Mesendoderm (in vitro differentiated cells): ENCODE measurements around the gene ZNF470.

ENCODE experiments used
- DNase-seq: peaks from one replicate; pipeline ENCODE4 v3.0.0; 2013
- H2AK5ac ChIP-seq: 2 replicates; pipeline ENCODE4 v1.6.1; 2013; ENCODE audit warnings: low read length, inconsistent platforms
- H2BK120ac ChIP-seq: 2 replicates; pipeline ENCODE4 v1.6.1; 2013; ENCODE audit warnings: low read depth, mild to moderate bottlenecking, low read length, moderate library complexity, mixed read lengths
- H2BK15ac ChIP-seq: replicated peaks from 2 replicates; pipeline ENCODE4 v1.6.1; 2013; ENCODE audit warnings: low read depth, mild to moderate bottlenecking, moderate library complexity
- H2BK5ac ChIP-seq: 2 replicates; pipeline ENCODE4 v1.6.1; 2013; ENCODE audit warnings: low read length, inconsistent platforms
- H3K18ac ChIP-seq: 2 replicates; pipeline ENCODE4 v1.6.1; 2013; ENCODE audit warnings: mild to moderate bottlenecking, low read length, mixed read lengths
- H3K23ac ChIP-seq: one replicate; pipeline ENCODE4 v1.6.1; 2013; ENCODE audit warnings: low read length
- H3K27ac ChIP-seq: 2 replicates; pipeline ENCODE4 v1.5.1; 2013; ENCODE audit warnings: low read depth, mild to moderate bottlenecking, inconsistent platforms, low read length, moderate library complexity
- H3K27me3 ChIP-seq: 2 replicates; pipeline ENCODE4 v1.6.1; 2013; ENCODE audit warnings: low read length, control low read depth, mild to moderate bottlenecking, inconsistent platforms; ENCODE audit not compliant: insufficient read depth, poor library complexity
- H3K36me3 ChIP-seq: 2 replicates; pipeline ENCODE4 v1.6.1; 2013; ENCODE audit warnings: low read length, inconsistent platforms; ENCODE audit not compliant: control insufficient read depth, insufficient read depth
- H3K4ac ChIP-seq: one replicate; pipeline ENCODE4 v1.6.1; 2013; ENCODE audit warnings: low read depth, mild to moderate bottlenecking, low read length, moderate library complexity
- H3K4me1 ChIP-seq: 2 replicates; pipeline ENCODE4 v1.6.1; 2013; ENCODE audit warnings: low read depth, low read length, inconsistent platforms; ENCODE audit not compliant: control insufficient read depth
- H3K4me2 ChIP-seq: 2 replicates; pipeline ENCODE4 v1.6.1; 2013; ENCODE audit warnings: low read length
- H3K4me3 ChIP-seq: 2 replicates; pipeline ENCODE4 v1.5.1; 2013; ENCODE audit warnings: mild to moderate bottlenecking, low read length
- H3K56ac ChIP-seq: one replicate; pipeline ENCODE4 v1.6.1; 2013; ENCODE audit warnings: low read length
- H3K79me1 ChIP-seq: 2 replicates; pipeline ENCODE4 v1.6.1; 2013; ENCODE audit warnings: low read length, inconsistent platforms
- H3K79me2 ChIP-seq: 2 replicates; pipeline ENCODE4 v1.6.1; 2013; ENCODE audit warnings: mild to moderate bottlenecking, low read length; ENCODE audit not compliant: control insufficient read depth, insufficient read depth
- H3K9ac ChIP-seq: 2 replicates; pipeline ENCODE4 v1.6.1; 2013; ENCODE audit warnings: low read length, inconsistent platforms
- H4K5ac ChIP-seq: one replicate; pipeline ENCODE4 v1.6.1; 2013; ENCODE audit warnings: low read length
- H4K8ac ChIP-seq: one replicate; pipeline ENCODE4 v1.6.1; 2013; ENCODE audit warnings: low read depth, mild to moderate bottlenecking, control low read depth, low read length, moderate library complexity
- WGBS: extraction: QIAGEN DNeasy Blood & Tissue Kit; methylation state at CpG from one replicate; pipeline ENCODE4 v1.1.7; 2013; ENCODE audit warnings: low lambda C conversion rate, missing lambda C conversion rate; ENCODE audit not compliant: insufficient coverage; ENCODE audit errors: extremely low coverage; 5-methylcytosine and 5-hydroxymethylcytosine counted together

Gene ZNF470

GRCh38 chr19:56612737-56613136 is 45.5 kb downstream of the ZNF470 start:
- H3K4me1 ChIP-seq = no peaks in the 10 kb centered on the region
- no peak overlapping the region for H2BK5ac ChIP-seq
- H3K36me3 ChIP-seq = no peaks in the 10 kb centered on the region
- H3K23ac ChIP-seq = no peak overlapping the region
- H3K56ac ChIP-seq = no peak overlapping the region
- H3K4ac ChIP-seq = no peak overlapping the region
- peaks cover 5% of the 10 kb centered on the region for H3K79me2 ChIP-seq
- H3K9ac ChIP-seq = no peak overlapping the region
- H2BK120ac ChIP-seq = no peak overlapping the region
- H3K27me3 ChIP-seq = no peaks in the 10 kb centered on the region
- WGBS = no CpG with 5 or more reads among the region's 2 CpGs
- H4K8ac ChIP-seq = no peak overlapping the region
- H3K4me2 ChIP-seq = no peak overlapping the region
- peaks cover 16% of the 10 kb centered on the region for H3K79me1 ChIP-seq
- H2AK5ac ChIP-seq = no peak overlapping the region
- H3K4me3 ChIP-seq = no peak overlapping the region
- DNase-seq = peak; percentile 7
- no peak overlapping the region for H4K5ac ChIP-seq
- no peak overlapping the region for H2BK15ac ChIP-seq
- H3K27ac ChIP-seq = no peak overlapping the region
- no peak overlapping the region for H3K18ac ChIP-seq

- no peak for DNase-seq
- H4K5ac ChIP-seq = no peak overlapping the region
- no peak overlapping the region for H3K4ac ChIP-seq
- no peak overlapping the region for H4K8ac ChIP-seq
- H2BK5ac ChIP-seq = no peak overlapping the region
- WGBS = no CpG with 5 or more reads among the region's 5 CpGs
- no peak overlapping the region for H3K9ac ChIP-seq
- no peak overlapping the region for H3K27ac ChIP-seq
- no peak overlapping the region for H2BK120ac ChIP-seq
- no peaks in the 10 kb centered on the region for H3K27me3 ChIP-seq
- no peaks in the 10 kb centered on the region for H3K36me3 ChIP-seq
- no peak overlapping the region for H2AK5ac ChIP-seq
- peaks cover 5% of the 10 kb centered on the region for H3K79me2 ChIP-seq
- H3K23ac ChIP-seq = no peak overlapping the region
- no peak overlapping the region for H3K56ac ChIP-seq
- no peak overlapping the region for H3K4me2 ChIP-seq
- no peak overlapping the region for H2BK15ac ChIP-seq
- H3K79me1 ChIP-seq = peaks cover 13% of the 10 kb centered on the region
- no peaks in the 10 kb centered on the region for H3K4me1 ChIP-seq
- no peak overlapping the region for H3K18ac ChIP-seq
- no peak overlapping the region for H3K4me3 ChIP-seq
Observed at GRCh38 chr19:56613639-56614038, 46.4 kb downstream of the ZNF470 start.

GRCh38 chr19:56617531-56617930 is 50.3 kb downstream of the ZNF470 start:
- Histone ChIP-seq H3K18ac (no peak overlapping the region), H3K56ac (no peak overlapping the region), H2BK15ac (no peak overlapping the region), H3K4me1 (no peaks in the 10 kb centered on the region), H2BK120ac (no peak overlapping the region), H3K79me2 (peaks cover 4% of the 10 kb centered on the region), H4K5ac (no peak overlapping the region), H3K27ac (no peak overlapping the region), H3K27me3 (no peaks in the 10 kb centered on the region), H4K8ac (no peak overlapping the region), H2AK5ac (no peak overlapping the region), H3K4me3 (no peak overlapping the region), H2BK5ac (no peak overlapping the region), H3K4ac (no peak overlapping the region), H3K9ac (no peak overlapping the region), H3K79me1 (peaks cover 9% of the 10 kb centered on the region), H3K4me2 (no peak overlapping the region), H3K23ac (no peak overlapping the region), H3K36me3 (no peaks in the 10 kb centered on the region)
- DNase-seq = no peak
- no CpG with 5 or more reads among the region's 8 CpGs for WGBS

- Histone ChIP-seq H2AK5ac (no peak overlapping the region), H2BK120ac (no peak overlapping the region), H3K23ac (no peak overlapping the region), H3K18ac (no peak overlapping the region), H3K4me1 (no peaks in the 10 kb centered on the region), H3K9ac (no peak overlapping the region), H4K5ac (no peak overlapping the region), H3K4me2 (no peak overlapping the region), H2BK15ac (no peak overlapping the region), H3K56ac (no peak overlapping the region), H3K27me3 (no peaks in the 10 kb centered on the region), H3K4me3 (no peak overlapping the region), H2BK5ac (no peak overlapping the region), H3K79me2 (no peaks in the 10 kb centered on the region), H3K27ac (no peak overlapping the region), H3K79me1 (peaks cover 3% of the 10 kb centered on the region), H3K36me3 (no peaks in the 10 kb centered on the region), H3K4ac (no peak overlapping the region), H4K8ac (no peak overlapping the region)
- WGBS = no CpG with 5 or more reads among the region's 8 CpGs
- DNase-seq = no peak
Observed at GRCh38 chr19:56619121-56619520, 51.9 kb downstream of the ZNF470 start.

- Histone ChIP-seq H3K56ac (no peak overlapping the region), H3K9ac (no peak overlapping the region), H3K27me3 (no peaks in the 10 kb centered on the region), H3K4me2 (no peak overlapping the region), H3K4ac (no peak overlapping the region), H4K5ac (no peak overlapping the region), H2AK5ac (no peak overlapping the region), H3K27ac (no peak overlapping the region), H3K4me1 (no peaks in the 10 kb centered on the region), H3K23ac (no peak overlapping the region), H3K36me3 (no peaks in the 10 kb centered on the region), H2BK15ac (no peak overlapping the region), H3K4me3 (no peak overlapping the region), H3K79me2 (no peaks in the 10 kb centered on the region), H2BK5ac (no peak overlapping the region), H3K79me1 (no peaks in the 10 kb centered on the region), H3K18ac (no peak overlapping the region), H2BK120ac (no peak overlapping the region), H4K8ac (no peak overlapping the region)
- DNase-seq = no peak
- no CpG with 5 or more reads among the region's 37 CpGs for WGBS
Observed at GRCh38 chr19:56622374-56622773, 55.1 kb downstream of the ZNF470 start.

- Histone ChIP-seq H3K79me1 (no peaks in the 10 kb centered on the region), H3K36me3 (no peaks in the 10 kb centered on the region), H3K4me3 (no peak overlapping the region), H3K56ac (no peak overlapping the region), H2BK15ac (no peak overlapping the region), H3K18ac (no peak overlapping the region), H4K8ac (no peak overlapping the region), H3K4ac (no peak overlapping the region), H2AK5ac (no peak overlapping the region), H4K5ac (no peak overlapping the region), H2BK5ac (no peak overlapping the region), H3K4me2 (no peak overlapping the region), H3K79me2 (no peaks in the 10 kb centered on the region), H2BK120ac (no peak overlapping the region), H3K27me3 (no peaks in the 10 kb centered on the region), H3K9ac (no peak overlapping the region), H3K4me1 (no peaks in the 10 kb centered on the region), H3K23ac (no peak overlapping the region), H3K27ac (no peak overlapping the region)
- no peak for DNase-seq
- no CpG with 5 or more reads among the region's 9 CpGs for WGBS
Observed at GRCh38 chr19:56623006-56623405, 55.7 kb downstream of the ZNF470 start.
